HG02840 (cell line): Measurements from ENCODE around the gene APOC3.
"Not testable (repeated sequence)": the region's sequence is repeated elsewhere in the genome, so short reads cannot be mapped to it uniquely, and the experiment has no call there.

Experiments
- ATAC-seq: cut with Tn5 transposase; IDR thresholded peaks from one replicate; pipeline ENCODE4 v1.9.1; 2021; ENCODE audit warnings: mild to moderate bottlenecking, moderate library complexity, moderate number of reproducible peaks; ENCODE audit not compliant: unreplicated experiment, low FRiP score

The APOC3 gene

DNA sequence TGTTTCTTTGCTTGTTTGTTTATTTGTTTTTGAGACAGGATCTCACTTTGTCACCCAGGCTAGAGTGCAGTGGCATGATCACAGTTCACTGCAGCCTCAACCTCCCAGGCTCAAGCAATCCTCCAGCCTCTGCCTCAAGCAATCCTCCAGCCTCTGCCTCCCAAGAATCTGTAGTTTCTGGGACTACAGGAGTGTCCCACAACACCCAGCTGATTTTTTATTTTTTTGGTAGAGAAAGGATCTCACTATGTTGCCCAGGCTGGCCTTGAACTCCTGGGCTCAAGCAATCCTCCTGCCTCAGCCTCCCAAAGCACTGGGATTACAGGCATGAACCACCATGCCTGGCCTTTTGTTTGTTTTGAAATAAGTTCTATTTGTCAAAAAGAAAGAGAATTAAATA lies 28.0 kb upstream of the APOC3 start:
- not testable (repeated sequence) for ATAC-seq

DNA sequence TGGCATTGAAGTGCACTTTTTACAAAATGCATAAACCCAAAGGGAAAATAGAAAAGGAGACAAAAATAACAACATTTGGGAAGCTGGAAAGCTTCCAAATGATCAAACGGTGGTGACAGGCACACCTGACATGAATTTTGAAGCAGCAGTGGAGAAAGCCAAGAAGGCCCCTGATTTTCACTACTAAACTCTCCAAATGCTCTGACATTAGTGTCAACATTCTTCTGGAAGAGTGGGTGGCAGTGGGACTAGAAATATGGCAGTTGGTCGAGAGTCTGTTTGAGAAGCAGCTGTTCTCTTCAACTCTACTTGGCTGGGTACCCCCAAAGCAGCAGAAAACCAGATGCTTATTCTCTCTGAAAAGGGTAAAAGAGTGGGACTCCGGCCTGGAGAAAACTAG lies 25.7 kb upstream of the APOC3 start:
- no peak for ATAC-seq

DNA sequence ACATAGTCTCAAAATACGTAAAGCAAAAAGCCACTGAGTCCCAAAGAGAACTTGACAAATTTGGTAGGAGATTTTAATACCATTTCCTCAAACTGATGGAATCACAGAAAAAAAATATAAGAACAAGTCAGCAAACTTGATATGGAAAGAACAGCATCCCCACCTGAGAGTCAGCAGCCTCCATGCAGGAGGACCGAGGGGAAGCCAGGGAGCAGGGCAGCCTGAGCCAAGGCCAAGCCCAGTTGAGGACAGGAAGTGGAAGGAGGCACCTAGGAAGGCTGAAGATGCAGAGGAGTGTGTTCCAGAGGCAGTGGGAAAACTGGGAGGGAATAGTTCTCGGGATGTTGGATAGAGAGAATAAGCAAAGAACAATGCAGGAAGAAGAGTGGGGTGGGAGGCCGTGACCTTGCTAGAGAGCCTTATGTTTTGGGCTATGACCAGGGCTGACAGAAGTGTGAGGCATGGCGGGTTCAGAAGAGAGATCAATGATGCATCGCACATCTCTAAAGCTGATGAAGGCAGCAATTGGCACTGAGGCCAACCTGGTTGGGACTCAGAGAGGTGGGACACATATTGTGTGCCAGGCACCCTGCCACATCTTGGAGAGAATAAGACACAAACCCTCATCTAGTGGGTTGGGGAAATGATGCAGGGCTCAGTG lies 22.0 kb upstream of the APOC3 start:
- ATAC-seq, result no peak

DNA sequence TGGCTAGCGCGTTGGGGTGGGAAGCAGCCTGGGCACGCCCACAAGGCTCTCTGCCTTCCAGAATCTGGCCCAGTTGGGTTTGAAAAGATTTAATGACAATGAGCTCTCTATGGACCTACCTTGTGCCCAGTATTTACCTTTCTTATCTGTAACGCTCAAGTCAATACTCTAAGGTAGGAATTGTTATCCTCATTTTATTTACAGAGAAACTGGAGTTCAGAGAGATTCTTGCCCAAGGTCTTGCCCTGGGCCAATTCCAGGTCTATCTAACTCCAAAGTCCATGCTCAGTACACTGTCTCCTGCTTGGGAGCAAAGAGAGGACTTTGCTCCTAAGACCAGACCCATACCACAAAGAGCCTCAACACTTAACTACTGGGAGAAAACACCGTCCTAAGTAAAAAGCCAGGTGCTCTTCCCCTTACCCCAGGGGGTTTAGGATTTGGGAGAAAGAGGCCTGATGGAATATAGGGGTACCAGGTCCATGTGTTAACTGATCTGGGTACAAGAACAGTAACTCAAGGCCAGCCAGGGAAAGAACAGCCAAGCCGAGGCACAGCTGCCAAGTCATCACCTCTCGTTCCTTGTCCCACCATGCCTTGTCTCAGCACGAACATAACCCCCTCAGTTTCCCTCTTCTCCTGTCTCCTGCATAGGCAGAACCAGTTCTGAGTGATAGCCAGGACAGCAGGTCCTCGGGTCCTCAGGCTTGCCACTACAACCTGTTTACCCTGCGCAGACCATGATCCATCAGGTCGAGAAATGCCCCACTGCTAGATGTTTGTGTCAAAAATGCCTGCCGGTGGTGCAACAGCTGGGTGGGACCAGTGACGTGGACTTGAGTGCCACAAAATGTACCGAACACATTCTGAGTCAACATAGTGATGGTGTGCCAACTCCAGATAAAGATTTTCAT lies 21.2 kb upstream of the APOC3 start:
- ATAC-seq, result no peak

DNA sequence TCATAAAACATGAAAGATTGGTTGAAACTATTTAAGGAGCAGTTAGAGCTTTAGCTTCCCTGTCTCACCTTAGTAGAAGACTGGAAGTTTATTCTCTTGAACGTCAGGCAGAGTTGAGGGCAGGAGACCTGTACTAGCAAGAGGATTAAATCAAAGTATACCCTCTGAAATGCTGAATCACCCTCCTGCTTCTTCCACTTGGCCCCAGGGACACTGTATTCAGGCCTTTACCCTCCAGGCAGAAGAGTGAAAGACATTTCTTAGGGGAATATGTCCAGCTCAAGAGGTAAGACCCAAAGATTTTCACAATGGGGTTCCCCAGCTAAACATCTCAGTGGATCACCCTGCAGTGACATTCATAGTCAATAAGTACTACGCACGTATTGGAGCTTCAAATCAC lies 18.5 kb upstream of the APOC3 start:
- ATAC-seq, result no peak

DNA sequence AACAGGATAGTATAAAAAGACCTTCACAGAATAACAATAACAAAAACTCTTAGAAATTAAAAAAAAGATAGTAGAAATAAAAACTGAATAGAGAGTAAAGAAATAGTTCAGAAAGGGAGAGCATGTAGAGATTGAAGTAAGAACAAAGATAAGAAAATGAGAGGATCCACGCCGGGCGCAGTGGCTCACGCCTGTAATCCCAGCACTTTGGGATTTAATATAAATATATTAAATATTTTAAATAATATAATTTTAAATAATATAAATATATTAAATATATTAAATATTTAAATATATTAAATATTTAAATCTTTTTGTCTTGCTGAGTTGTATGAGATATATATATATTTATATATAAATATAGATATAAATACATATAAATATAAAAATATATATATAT lies 17.6 kb upstream of the APOC3 start:
- no peak for ATAC-seq

DNA sequence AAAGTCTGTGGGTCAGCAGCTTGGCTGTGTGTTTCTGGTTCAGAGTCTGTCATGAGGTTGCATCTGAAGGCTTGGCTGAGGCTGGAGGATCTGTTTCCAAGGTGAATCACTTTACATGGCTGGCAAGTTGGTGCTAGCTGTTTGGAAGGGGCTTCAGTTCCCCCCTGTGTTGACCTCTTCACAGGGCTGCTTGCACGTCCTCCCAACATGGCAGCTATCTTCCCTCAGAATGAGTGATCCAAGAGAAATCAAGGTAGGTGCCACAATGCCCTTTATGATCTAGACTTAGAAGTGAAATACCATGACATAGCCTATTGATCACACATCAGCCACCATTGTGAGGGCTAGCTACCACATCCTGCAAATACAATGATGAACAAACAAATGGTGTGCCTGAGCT lies 16.5 kb upstream of the APOC3 start:
- no peak for ATAC-seq

DNA sequence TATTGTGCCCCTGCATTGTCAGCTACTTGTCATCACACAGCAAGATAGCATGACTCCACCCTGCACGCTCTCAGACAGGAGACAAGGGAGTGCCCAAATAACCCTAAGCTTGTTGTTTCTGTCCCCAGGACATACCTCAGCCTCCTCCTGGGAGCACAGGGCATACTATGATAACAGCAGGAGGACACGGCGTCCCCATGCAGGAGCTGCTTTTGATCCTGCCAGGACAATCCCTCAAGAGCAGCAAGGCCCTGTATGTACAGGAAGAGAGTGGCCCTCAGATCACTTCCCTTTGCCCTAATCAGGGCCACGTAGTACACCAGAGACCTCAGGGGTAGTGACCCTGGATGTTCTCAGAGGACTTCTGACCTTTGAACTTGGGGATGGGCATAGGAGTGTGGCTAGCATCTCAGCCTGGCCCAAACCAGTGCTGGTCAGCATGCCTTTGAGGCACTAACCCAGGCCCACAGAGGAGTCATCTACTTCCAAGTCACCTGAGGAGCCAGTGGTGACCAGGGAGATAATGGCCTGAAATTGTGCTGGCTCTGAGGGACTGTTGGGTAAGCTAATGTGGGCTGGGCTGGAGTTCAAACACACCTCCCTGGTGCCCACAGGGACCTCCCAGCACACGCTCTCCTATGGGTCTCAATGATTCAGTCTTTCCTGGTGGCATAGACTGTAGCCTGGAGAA lies 15.8 kb upstream of the APOC3 start:
- ATAC-seq, result no peak

DNA sequence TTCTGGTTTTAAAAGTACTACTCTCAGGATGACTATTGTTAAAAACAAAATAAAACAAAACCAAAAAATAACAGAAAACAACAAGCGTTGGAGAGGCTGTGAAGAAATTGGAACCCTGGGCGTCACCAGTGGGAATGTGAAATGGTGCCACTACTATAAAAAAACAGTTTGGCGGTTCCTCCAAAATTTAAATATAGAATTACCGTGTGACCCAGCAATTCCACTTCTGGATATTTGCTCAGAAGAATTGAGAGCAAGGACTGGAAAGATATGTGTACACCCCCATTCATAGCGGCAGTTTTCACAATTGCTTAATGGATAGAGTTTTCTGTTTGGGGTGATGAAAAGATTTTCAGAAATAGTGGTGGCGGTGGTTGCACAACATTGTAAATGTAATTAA lies 15.2 kb upstream of the APOC3 start:
- ATAC-seq, result no peak

DNA sequence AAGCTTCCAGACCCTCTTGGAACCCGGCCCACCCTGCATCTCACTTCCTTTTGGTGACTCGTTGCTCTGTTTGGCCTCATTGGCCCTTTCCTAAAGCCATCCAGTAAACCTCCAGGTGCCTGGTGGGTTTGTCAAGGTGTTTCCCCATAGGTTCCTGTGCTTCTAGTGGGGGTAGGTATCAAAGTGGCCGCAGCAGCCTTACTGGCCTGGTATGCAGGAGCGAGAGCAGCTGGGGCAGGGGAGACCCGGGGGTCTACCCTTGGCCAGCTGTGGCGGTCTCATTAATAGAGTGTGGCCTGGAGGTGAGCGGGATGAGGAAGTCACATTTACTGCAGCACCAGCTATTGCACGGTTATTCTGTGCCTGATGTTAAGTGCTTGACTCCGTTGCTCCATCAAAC lies 10.7 kb upstream of the APOC3 start:
- no peak for ATAC-seq

DNA sequence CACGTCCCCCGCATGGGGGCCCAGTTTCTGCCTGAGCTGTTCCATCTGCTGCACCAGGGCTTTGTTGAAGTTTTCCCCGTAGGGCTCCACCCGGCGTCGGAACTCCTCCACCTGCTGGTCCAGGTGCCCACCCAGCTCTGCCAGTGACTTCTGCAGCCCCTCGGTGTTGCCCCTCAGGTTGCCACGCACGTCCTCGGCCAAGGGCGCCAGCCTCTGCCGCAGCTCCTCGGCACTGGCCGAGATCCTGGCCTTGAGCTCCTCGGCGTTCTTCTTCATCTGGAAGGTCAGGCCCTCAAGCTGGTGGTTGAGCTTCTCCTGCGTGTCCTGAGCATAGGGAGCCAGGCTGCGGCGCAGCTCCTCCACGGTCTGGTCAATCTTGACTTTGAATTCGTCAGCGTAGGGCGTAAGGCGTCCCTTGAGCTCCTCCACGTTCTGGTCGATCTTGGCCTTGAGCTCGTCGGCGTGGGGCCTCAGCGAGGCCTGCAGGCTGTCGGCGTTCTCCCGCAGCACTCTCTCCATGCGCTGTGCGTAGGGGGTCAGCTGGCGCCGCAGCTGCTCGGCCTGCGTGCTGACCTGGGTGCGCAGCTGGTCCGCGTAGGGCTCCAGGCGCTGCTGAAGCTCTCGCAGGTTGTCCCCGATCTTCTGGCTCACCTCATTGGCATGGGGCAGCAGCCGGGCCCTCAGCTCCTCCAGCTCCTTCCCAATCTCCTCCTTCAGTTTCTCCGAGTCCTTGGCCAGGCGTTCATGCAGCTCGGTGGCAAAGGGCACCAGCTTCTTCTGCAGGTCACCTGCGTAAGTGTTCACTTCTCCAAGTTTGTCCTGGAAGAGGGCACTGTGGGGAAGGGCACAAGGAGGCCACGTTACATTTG lies 8.4 kb upstream of the APOC3 start:
- no peak for ATAC-seq

DNA sequence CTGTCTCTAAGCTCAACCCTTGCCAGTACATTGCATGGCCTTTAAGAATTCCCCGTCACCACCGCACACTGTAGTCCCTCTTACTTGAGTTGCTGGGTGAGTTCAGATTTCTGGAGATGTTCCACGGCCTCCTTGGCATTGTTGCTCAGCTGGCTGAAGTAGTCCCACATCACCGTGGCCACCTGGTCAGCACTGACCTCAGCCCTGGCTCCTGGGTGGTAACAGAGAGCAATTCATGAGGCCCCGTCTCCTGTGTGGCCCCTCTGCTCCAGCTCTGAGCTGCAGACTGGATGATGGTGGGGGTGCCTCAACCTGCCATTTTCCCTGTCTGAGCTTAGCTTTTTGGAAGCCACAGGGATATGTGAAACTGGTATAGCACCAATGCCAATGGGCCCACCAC lies 7.1 kb upstream of the APOC3 start:
- ATAC-seq, result no peak

DNA sequence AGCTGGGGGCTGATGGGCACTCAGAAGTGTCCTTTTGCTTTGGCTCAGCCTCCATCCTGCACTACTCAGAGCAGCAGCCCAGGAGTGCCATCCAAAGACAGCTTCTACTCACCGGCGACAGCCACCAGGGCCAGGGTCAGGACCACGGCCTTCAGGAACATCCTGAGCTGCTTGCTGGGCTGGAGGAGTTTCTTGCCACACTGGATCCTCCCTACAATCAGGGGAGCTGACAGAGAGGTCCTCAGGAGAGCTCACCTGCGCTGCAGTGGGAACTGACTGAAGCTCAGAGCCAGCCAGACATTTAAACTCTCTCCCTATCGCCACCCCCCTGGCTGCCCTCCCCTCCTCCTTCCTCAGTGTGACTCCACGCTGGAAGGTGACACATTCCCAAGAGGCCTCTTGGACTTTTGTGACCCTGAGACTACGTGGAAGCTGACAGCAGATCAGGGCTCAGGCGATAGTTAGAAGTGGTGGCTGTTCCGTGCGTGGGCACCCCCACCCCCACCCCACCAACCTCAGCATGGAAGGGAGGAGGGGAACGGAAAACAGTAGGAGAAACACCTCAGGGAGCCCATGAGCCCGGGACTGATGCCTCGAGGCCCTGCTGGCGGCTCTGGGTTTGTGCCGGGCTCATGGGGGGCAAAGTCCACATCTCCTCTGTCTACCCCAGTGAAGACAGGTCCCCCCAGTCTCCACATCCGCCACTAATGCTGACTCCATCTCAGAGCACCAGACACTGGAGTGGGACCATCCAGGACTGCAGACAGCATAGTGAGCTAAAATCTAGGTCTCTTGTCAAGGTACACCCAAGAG lies 6.5 kb upstream of the APOC3 start, which contains the start of gene APOA4:
Gene APOA4 (minus strand): TSS at position 274 of the 813 bp plus-strand sequence. CDS start 113 bp downstream, at position 161.
- no peak for ATAC-seq

DNA sequence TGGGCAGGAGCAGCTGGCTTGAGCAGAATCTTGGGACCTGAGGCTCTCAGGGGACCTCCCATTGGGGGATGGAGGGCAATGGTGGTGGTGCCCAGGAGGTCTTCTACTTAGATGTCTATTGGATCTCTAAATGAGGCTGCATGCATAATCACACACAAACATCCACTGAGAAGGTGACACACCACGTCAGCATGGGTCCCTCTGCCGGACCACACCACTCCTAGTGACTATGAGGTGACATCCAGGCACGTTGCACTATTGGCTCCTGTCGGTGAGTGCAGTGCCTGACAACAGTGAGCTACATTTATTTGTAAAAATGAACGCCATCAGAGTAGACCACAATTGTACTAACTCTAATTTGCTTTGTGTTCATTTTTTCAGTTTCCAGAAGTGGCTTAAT lies 4.3 kb upstream of the APOC3 start:
- no peak for ATAC-seq

DNA sequence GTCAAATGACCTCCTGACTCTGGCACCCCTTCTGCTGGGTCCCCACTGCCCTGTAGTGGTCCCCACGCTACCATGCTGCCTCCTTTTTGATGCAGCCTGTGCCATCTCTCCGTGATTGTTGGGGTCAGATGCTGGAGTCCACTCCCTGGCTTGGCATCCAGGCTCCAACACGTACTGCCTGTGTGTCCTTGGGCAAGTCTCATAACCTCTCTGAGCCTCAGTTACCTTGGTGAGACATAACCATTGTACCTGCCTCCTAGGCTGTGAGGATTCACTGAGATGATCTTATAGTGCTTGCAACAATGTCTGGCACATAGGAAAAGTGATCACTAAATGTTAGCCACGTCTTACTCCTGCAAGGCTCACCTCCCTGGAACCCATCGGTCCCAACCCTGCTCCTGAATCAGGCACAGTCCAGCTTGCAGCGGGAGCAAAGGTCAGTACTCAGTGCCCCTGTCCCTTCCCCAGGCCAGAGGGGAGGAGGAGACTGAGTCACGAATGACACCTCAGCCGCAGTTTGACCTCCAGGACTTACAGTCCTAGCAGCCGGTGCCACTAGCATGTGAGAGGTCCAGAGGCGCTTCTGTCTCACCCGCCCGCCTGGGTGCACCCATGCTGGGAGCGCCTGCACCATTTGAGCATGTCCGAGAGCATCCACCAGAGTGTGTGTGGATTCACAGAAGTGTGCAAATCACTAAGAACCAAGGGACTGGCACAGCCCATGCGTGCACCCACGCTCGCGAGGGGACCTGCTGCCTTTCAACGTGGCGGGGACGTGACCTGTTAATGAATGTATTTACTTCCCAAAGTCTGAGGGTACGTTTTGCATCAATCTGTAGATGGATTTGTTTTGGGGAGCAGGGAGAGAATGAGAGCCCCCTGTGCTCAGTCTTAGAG lies 3.6 kb upstream of the APOC3 start:
- ATAC-seq, result no peak

DNA sequence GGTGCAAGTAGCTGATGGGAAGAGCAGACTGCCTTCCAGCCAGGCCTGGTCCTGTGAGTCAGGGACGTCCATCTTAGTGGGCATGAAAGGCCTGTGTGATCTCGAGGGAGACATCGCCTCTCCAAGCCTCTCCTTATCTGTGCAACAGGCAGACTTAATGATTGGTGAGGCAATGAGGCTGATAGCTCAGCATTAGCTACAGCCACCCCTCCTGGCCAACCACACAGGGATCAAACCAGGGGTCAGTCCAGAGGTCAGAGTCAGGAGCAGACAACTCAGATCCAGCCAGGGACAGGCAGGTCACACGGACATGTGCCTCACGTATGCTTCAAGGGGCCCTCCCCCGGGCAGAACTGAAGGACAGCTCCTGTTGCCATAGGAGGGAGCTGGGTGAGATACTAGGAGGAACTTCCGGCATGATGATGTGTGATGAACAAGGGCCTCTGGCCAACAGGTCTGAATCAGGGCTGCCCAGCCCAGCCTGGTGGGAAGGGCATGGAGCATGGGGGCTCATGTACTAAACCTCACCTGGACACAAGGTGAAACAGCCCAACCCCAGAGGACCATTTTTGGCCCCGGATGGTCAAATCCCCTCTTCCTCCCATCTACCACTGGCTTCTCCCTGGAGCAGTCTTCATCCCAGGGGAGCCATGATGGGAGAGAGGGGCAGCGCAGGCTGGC lies 2.8 kb upstream of the APOC3 start:
- ATAC-seq, result no peak

DNA sequence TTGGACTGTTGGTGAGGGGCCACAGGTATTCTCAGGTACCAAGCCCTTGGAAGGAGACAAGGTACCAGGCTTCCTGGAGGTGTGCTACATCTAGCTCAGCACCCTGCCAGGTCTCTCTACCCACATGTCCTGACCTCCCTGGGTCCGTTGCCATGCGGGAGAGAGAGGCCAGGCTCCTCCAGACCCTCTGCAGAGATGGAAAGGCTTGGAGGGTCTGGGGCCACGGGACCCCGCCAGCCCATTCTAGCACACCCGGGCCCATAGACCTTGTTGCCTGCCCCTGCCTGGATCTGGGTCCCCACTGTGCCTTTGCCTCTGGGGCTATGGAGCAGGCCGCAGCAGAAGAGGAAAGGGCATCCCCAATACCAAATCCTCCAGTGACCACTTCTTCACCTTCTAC lies 2.2 kb upstream of the APOC3 start:
- ATAC-seq, result no peak
